Measurements from ENCODE around the gene CD101.

- TF ChIP-seq, protein P1, sequence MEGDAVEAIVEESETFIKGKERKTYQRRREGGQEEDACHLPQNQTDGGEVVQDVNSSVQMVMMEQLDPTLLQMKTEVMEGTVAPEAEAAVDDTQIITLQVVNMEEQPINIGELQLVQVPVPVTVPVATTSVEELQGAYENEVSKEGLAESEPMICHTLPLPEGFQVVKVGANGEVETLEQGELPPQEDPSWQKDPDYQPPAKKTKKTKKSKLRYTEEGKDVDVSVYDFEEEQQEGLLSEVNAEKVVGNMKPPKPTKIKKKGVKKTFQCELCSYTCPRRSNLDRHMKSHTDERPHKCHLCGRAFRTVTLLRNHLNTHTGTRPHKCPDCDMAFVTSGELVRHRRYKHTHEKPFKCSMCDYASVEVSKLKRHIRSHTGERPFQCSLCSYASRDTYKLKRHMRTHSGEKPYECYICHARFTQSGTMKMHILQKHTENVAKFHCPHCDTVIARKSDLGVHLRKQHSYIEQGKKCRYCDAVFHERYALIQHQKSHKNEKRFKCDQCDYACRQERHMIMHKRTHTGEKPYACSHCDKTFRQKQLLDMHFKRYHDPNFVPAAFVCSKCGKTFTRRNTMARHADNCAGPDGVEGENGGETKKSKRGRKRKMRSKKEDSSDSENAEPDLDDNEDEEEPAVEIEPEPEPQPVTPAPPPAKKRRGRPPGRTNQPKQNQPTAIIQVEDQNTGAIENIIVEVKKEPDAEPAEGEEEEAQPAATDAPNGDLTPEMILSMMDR (IDR thresholded peaks at IDR 0.05) = no peak
- TF ChIP-seq POLR2A (IDR thresholded peaks at IDR 0.05) = no peak
Measured at GRCh38 chr1:117032681-117033539, 31.4 kb downstream of the CD101 start.

Measured in body of pancreas (tissue), 4 donors.